WTC11 (cell line): ENCODE measurements around the gene OR2A2.

Experiments used
- AFF4 ChIP-seq: sonication (generic); formaldehyde crosslinking; IDR thresholded peaks from 2 replicates; pipeline ENCODE4 v1.8.1; 2023; ENCODE audit warnings: mild to moderate bottlenecking, missing genetic modification reagents, borderline replicate concordance
- ATF2 ChIP-seq: sonication (generic); formaldehyde crosslinking; IDR thresholded peaks from 2 replicates; pipeline ENCODE4 v1.8.1; 2022; ENCODE audit warnings: low read depth, missing genetic modification reagents, borderline replicate concordance
- CDX4 ChIP-seq: fragments of 250-450 bp; sonication (Bioruptor Pico); IDR thresholded peaks from 2 replicates; pipeline ENCODE4 v1.9.0; 2021; ENCODE audit warnings: moderate library complexity, mild to moderate bottlenecking, inconsistent platforms, borderline replicate concordance
- CTCF ChIP-seq: fragments of 200-600 bp; IDR thresholded peaks from 2 replicates; pipeline ENCODE4 v1.8.0; 2022; ENCODE audit warnings: antibody characterized with exemption
- EMX1 ChIP-seq: fragments of 250-450 bp; sonication (Bioruptor Pico); IDR thresholded peaks from 2 replicates; pipeline ENCODE4 v1.8.0; 2021; ENCODE audit warnings: mild to moderate bottlenecking
- JUN ChIP-seq: sonication (generic); formaldehyde crosslinking; IDR thresholded peaks from 2 replicates; pipeline ENCODE4 v1.8.0; 2023; ENCODE audit warnings: mild to moderate bottlenecking, missing genetic modification reagents
- OVOL2 ChIP-seq: fragments of 250-450 bp; sonication (Bioruptor Pico); IDR thresholded peaks from 2 replicates; pipeline ENCODE4 v1.9.0; 2021; ENCODE audit warnings: mild to moderate bottlenecking, borderline replicate concordance
- PREB ChIP-seq: sonication (generic); formaldehyde crosslinking; IDR thresholded peaks from 2 replicates; pipeline ENCODE4 v1.8.1; 2022; ENCODE audit warnings: mild to moderate bottlenecking, missing genetic modification reagents, moderate library complexity, borderline replicate concordance
- RORB ChIP-seq: fragments of 250-450 bp; sonication (Bioruptor Pico); IDR thresholded peaks from 2 replicates; pipeline ENCODE4 v1.9.0; 2021; ENCODE audit warnings: mild to moderate bottlenecking
- STAT6 ChIP-seq: sonication (generic); formaldehyde crosslinking; conservative IDR thresholded peaks from 2 replicates; pipeline ENCODE4 v1.8.1; 2023; ENCODE audit warnings: mild to moderate bottlenecking, low read depth, missing genetic modification reagents, moderate library complexity
- TEAD1 ChIP-seq: sonication (generic); formaldehyde crosslinking; IDR thresholded peaks from 2 replicates; pipeline ENCODE4 v1.8.0; 2022; ENCODE audit warnings: mild to moderate bottlenecking, missing genetic modification reagents
- ZNF219 ChIP-seq: sonication (generic); formaldehyde crosslinking; IDR thresholded peaks from 2 replicates; pipeline ENCODE4 v1.8.0; 2023; ENCODE audit warnings: missing genetic modification reagents, mild to moderate bottlenecking, borderline replicate concordance

- TF ChIP-seq CTCF (no peak), EMX1 (CRISPR knock-in tag) (no peak), OVOL2 (CRISPR knock-in tag) (no peak), AFF4 (no peak), JUN (no peak), CDX4 (CRISPR knock-in tag) (no peak), ATF2 (CRISPR knock-in tag) (no peak), PREB (CRISPR knock-in tag) (no peak), RORB (no peak), STAT6 (CRISPR knock-in tag) (no peak), ZNF219 (no peak), TEAD1 (no peak)
These were observed 23.4 kb upstream of the OR2A2 start, which contains the start of gene OR2A12 for GRCh38 chr7:144085978-144086377.
